ENCODE results near the gene ABHD16A. TPM values are rescaled to one million over a fixed set of nuclear protein-coding genes. Genes with fewer than 3 reads are reported as not detected.

Gene ABHD16A
- total and polyA plus RNA-seq, 10 of the 15 experiments (the other 5 are each of a cell fraction or from before 2014, with no cell fraction given), result 7.5 to 43.0 (median 32.9) TPM

DNA sequence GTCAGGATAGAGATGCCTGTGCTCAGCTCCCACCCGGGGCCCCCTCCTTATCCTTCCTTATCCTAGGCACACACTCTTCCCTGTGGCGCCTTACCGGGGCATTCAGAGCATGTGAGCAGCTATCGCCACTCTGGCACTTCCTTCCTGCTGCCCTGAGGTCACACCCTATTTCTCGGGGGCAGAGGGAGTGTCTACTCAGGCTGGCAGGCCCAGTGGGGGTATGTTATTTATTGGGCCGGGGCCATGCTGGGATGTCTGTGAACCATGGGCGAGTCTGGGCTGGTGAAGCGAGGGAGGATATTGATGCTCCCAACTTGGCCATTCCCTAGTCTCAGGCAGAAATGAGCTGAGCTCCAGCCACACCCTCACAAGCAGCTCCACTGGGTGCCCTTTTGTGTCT lies 8.1 kb upstream of the ABHD16A start:
- no peaks in the 10 kb centered on the region for H3K79me2 ChIP-seq (ENCODE audit: control insufficient read depth, insufficient read depth, low read length)
- ATAC-seq (peak; percentile 37; the same call in 2 of the 3 replicates), DNase-seq (ENCODE audit: low read depth, low spot score) (no peak), FAIRE-seq (no peak)
- no peaks in the 10 kb centered on the region for H3K36me3 ChIP-seq (ENCODE audit: control insufficient read depth in 2 of 2, insufficient read depth in 2 of 2, low read length in 1 of 2)
- H3K4me1 ChIP-seq (ENCODE audit: control insufficient read depth, insufficient read depth, low read length), result no peaks in the 10 kb centered on the region
- intact Hi-C loops (cut with micrococcal nuclease; ENCODE audit: unreplicated experiment), result no loop called here
- H3K4me3 ChIP-seq, result no peak overlapping the region
- no peak overlapping the region for H3K4me2 ChIP-seq (ENCODE audit: control insufficient read depth, insufficient read depth)
- TF ChIP-seq ZNF622 (IDR thresholded peaks at IDR 0.05) (no peak), POLR2A (IDR thresholded peaks at IDR 0.05; ENCODE audit: low read depth, low read length) (no peak), SUZ12 (IDR thresholded peaks at IDR 0.05; ENCODE audit: unreplicated experiment) (no peak), ZNF217 (IDR thresholded peaks at IDR 0.05) (no peak), ZNF384 (IDR thresholded peaks at IDR 0.05; ENCODE audit: borderline replicate concordance, low read depth, low read length) (no peak), PAX8 (IDR thresholded peaks at IDR 0.05) (no peak), NFYB (IDR thresholded peaks at IDR 0.05; ENCODE audit: insufficient read depth, low read depth, low read length) (no peak), KDM1A (IDR thresholded peaks at IDR 0.05; ENCODE audit: borderline replicate concordance) (no peak), TBL1XR1 (IDR thresholded peaks at IDR 0.05; ENCODE audit: low read depth, low read length) (no peak), CBFB (IDR thresholded peaks at IDR 0.05; ENCODE audit: low read depth) (no peak), TARDBP (IDR thresholded peaks at IDR 0.05; ENCODE audit: borderline replicate concordance) (no peak), CHD1 (IDR thresholded peaks at IDR 0.05; ENCODE audit: low read depth, low read length) (no peak), HCFC1 (IDR thresholded peaks at IDR 0.05; ENCODE audit: low read length) (no peak), POLR2AphosphoS5 (IDR thresholded peaks at IDR 0.05; ENCODE audit: low read length) (no peak)
- no peak overlapping the region for H2AFZ ChIP-seq (ENCODE audit: control insufficient read depth, low read depth, low read length)
- ChIA-PET RAD21 (ENCODE audit: unreplicated experiment) (interaction anchor here (0.7 kb wide), 1 partner anchor 119 kb away, joined by 3 read pairs; no protein-coding TSS in a partner anchor), POLR2A (no interaction called here), SMC1A (ENCODE audit: uncharacterized antibody, unreplicated experiment) (no interaction called here), CTCF (interaction anchor here (0.5 to 2.9 kb wide), 3 partner anchors 27 to 58 kb away, joined by 3 to 14 read pairs (median 3); no protein-coding TSS in a partner anchor)
- H3K9me3 ChIP-seq (replicated peaks; ENCODE audit: control insufficient read depth, insufficient read depth, low read length), result no peaks in the 10 kb centered on the region
- in situ Hi-C loops (cut with MboI), result no loop called here
- 27% methylated on average over 8 of the region's 8 CpGs for WGBS (ENCODE audit: insufficient coverage, insufficient replicate concordance, low lambda C conversion rate, missing lambda C conversion rate)
- BruUV-seq (replicated peaks), result no TSS peak
- no peak overlapping the region for H3K9ac ChIP-seq (ENCODE audit: control insufficient read depth, insufficient read depth, low read length)
- no peaks in the 10 kb centered on the region for H4K20me1 ChIP-seq (ENCODE audit: control insufficient read depth, insufficient read depth)
- peaks cover 0 to 2% of the 10 kb centered on the region in 2 experiments; a peak in 3 of 4 replicates for H3K27me3 ChIP-seq (replicated peaks in 1 of 2; ENCODE audit: control insufficient read depth in 2 of 2, insufficient read depth in 2 of 2, low read length in 1 of 2)
- H3K27ac ChIP-seq (ENCODE audit: control insufficient read depth, insufficient read depth), result no peak overlapping the region
